ENCODE data around the gene NFIA. TPM values are rescaled to one million over a fixed set of nuclear protein-coding genes. Genes with fewer than 3 reads are reported as not detected.

NFIA gene
- total RNA-seq, 8 experiments from 2014 or later = 1.0 to 57.6 (median 9.2) TPM

GRCh38 chr1:61254634-61255357, 172.4 kb downstream of the NFIA start:
- ATAC-seq (replicated peaks in 6 of 8) = peak; percentile 50 to 88 (median 63)
- in situ Hi-C loops (cut with MboI; ENCODE audit: low pct_unique_long_range_greater_than_20kb in 2 of 9, low sequenced_read_pairs in 9 of 9, unreplicated experiment in 9 of 9) = no loop called here
- Histone ChIP-seq H3K27ac (peak overlapping the region in 1 of 2 donors; percentile 49), H3K4me1 (replicated peaks in 1 of 2) (peaks cover 21 to 33% of the 10 kb centered on the region in 2 donors), H3K4me3 (peak overlapping the region in 1 of 5 donors; percentile 9)
- WGBS, 10 experiments = 4 to 83% (median 33%) methylated on average over 1 to 6 of the region's 6 CpGs; no CpG with 5 or more reads in 1 of the 10 experiments

GRCh38 chr1:61255358-61255703, 173.0 kb downstream of the NFIA start:
- WGBS, 10 experiments = 16 to 100% (median 97%) methylated on average over 1 to 3 of the region's 3 CpGs; no CpG with 5 or more reads in 1 of the 10 experiments
- Histone ChIP-seq H3K4me3 (no peak overlapping the region), H3K27ac (peak overlapping the region in 1 of 2 donors; percentile 49)

DNA sequence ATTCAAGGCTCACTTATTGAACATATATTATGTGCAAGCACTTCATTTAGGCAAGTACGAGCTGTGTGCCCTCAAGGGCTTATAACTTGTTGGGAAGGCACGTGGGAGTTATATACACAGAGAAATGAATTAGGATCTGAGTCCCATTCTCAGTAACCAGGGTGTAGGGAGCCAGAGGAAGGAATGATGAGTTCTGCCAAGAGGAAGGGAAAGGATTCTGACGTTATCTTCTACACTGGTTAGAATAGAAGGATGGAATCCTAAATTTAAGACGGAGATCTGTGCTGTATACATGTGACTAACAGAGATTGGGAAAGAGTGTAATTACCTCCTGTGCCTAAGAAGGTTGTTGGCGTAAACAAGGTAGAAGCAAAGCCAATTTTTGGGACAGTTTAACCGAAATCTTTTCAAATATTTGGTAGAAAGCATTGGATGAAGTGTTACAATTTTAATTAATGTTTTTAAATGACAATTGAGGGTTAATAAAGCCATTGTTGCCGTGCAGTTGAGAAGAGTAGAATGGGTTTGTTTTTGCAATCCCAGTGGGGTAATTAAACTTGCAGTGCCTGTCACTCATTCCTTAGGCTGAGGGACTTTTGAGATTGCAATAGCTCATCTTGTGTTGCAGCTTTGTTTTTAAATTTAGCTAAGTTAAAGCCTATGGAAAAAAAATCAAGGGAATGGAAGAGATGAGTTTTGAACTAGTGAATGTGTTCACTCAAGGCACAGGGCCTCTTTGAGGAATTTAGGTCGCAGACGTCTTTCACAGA, 177.2 kb downstream of the NFIA start:
- WGBS, 10 experiments = 51 to 84% (median 71%) methylated on average over 4 to 9 of the region's 9 CpGs; no CpG with 5 or more reads in 1 of the 10 experiments
- Histone ChIP-seq H3K4me1 (replicated peaks in 1 of 2) (peaks cover 12% of the 10 kb centered on the region in 2 donors), H3K4me3 (no peak overlapping the region), H3K27ac (no peak overlapping the region)
- in situ Hi-C loops (cut with MboI; ENCODE audit: low pct_unique_long_range_greater_than_20kb in 2 of 9, low sequenced_read_pairs in 9 of 9, unreplicated experiment in 9 of 9) = no loop called here
- ATAC-seq (replicated peaks in 6 of 8) = peak in 3 of 8 experiments; percentile 22 to 87 (median 33)

More at GRCh38 chr1:61255358-61255703, 173.0 kb downstream of the NFIA start:
- ATAC-seq (replicated peaks in 6 of 8) = no peak
- peaks cover 21 to 30% of the 10 kb centered on the region in 2 donors for H3K4me1 ChIP-seq (replicated peaks in 1 of 2)
- in situ Hi-C loops (cut with MboI; ENCODE audit: low pct_unique_long_range_greater_than_20kb in 2 of 9, low sequenced_read_pairs in 9 of 9, unreplicated experiment in 9 of 9) = no loop called here

DNA sequence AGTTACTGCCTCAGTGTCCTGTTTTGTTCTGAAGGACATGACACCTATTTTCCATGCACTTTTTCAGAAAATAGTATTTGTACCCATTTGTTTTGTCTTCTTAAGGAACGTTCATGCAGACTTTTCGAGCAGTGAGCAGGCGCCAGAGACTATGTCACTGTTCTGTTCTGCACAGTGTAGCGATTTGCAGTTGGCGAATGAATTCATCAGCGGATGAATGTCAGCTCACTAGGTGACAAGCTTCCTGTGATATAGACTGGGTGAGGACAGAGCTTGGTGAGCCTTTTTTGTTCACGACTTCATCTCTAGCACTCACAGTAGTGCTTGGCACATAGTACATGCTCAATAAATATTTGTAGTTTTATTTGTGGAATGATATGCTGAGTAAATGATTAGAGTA, 177.8 kb downstream of the NFIA start:
- 90 to 100% (median 95%) methylated on average over 1 to 7 of the region's 7 CpGs; no CpG with 5 or more reads in 2 of the 10 experiments for WGBS, 10 experiments
- ATAC-seq (replicated peaks in 6 of 8) = no peak
- in situ Hi-C loops (cut with MboI; ENCODE audit: low pct_unique_long_range_greater_than_20kb in 2 of 9, low sequenced_read_pairs in 9 of 9, unreplicated experiment in 9 of 9) = no loop called here
- H3K4me3 ChIP-seq = no peak overlapping the region
- no peak overlapping the region for H3K27ac ChIP-seq
- peaks cover 6% of the 10 kb centered on the region in 2 donors for H3K4me1 ChIP-seq (replicated peaks in 1 of 2)

DNA sequence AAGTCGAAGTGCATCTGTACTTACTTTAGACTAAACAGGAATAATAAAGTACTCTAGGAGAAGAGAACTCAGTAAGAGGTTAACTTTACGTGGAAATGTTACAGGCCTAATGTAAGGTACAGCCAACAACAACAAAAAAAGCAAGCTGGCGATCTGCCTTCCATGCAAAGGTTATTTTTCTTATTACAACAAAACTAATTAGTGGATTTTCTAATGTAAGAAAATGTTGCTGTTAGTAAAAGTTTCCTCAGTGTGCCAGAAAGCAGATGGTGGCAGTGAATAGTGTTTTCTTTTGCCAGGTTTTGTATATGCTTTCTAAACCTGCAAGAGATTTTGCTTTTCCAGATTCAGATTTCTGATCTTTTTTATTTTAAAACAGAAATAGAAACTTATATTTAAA, 179.2 kb downstream of the NFIA start:
- no peak for ATAC-seq (replicated peaks in 6 of 8)
- no peak overlapping the region for H3K4me3 ChIP-seq
- in situ Hi-C loops (cut with MboI; ENCODE audit: low pct_unique_long_range_greater_than_20kb in 2 of 9, low sequenced_read_pairs in 9 of 9, unreplicated experiment in 9 of 9) = no loop called here
- no peaks in the 10 kb centered on the region for H3K4me1 ChIP-seq (replicated peaks in 1 of 2)
- 39 to 100% (median 89%) methylated on average over 2 to 3 of the region's 3 CpGs; no CpG with 5 or more reads in 1 of the 10 experiments for WGBS, 10 experiments
- H3K27ac ChIP-seq = no peak overlapping the region

DNA sequence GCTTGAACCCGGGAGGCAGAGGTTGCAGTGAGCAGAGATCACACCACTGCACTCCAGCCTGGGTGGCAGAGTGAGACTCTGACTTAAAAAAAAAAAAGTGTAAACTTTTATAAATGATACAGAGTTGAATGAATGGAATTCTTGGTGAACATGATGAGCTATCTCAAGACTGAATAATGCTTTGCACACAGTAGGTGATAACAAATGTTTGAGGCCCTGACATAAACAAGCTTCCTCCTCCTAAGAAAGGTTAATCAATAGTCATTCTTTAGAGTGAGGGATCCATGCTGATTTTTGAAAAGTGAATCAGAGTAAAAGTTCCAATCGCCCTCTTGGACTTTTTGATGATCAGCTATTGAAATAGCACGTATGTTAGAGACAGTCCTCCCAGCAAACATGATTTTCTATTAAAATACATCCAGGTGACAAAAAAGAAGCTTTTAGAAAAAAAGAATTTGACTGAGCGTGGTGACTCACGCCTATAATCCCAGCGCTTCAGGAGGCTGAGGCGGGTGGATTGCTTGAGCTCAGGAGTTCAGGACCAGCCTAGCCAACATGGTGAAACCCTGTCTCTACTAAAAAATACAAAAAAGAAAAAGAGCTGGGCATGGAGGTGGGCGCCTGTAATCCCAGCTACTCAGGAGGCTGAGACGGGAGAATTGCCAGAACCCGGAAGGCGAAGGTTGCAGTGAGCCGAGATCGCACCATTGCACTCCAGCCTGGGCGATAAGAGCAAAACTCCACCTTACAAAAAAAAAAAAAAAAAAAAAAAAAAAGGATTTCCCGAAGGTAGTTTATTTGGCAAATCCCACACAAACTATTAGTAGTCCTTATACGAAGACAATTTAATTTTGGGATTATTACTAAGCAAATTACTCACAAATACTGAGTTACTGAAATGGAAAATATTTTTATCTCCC, 181.8 kb downstream of the NFIA start:
- Histone ChIP-seq H3K27ac (no peak overlapping the region), H3K4me1 (replicated peaks in 1 of 2) (peaks cover 9% of the 10 kb centered on the region in 2 donors), H3K4me3 (no peak overlapping the region)
- in situ Hi-C loops (cut with MboI; ENCODE audit: low pct_unique_long_range_greater_than_20kb in 2 of 9, low sequenced_read_pairs in 9 of 9, unreplicated experiment in 9 of 9) = no loop called here
- ATAC-seq (replicated peaks in 6 of 8) = no peak
- 86 to 97% (median 95%) methylated on average over 7 to 16 of the region's 16 CpGs for WGBS, 10 experiments

GRCh38 chr1:61264825-61265242, 182.5 kb downstream of the NFIA start:
- 86 to 100% (median 96%) methylated on average over 1 to 4 of the region's 4 CpGs; no CpG with 5 or more reads in 1 of the 10 experiments for WGBS, 10 experiments
- in situ Hi-C loops (cut with MboI; ENCODE audit: low pct_unique_long_range_greater_than_20kb in 2 of 9, low sequenced_read_pairs in 9 of 9, unreplicated experiment in 9 of 9) = no loop called here
- Histone ChIP-seq H3K27ac (no peak overlapping the region), H3K4me1 (replicated peaks in 1 of 2) (peaks cover 16% of the 10 kb centered on the region in 2 donors), H3K4me3 (no peak overlapping the region)
- ATAC-seq (replicated peaks in 6 of 8) = no peak

DNA sequence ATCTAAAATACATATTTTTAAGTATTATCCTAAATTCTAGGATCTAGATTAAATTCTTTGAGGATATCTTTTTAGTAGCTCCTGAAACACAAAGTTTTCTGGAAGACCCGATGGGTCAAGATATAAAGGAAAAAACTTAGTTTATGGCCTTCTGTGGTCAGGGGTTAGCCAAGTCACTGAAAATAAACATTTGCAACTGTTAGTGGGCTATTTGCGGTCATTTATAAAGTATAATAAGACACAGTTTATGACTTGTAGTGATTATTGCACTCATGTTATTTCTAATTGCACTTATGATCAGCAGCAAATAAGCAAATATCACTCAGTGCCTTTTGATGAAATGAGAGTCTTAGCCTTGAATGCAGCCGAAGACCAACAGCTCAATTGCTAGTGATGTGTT, 183.3 kb downstream of the NFIA start:
- H3K4me1 ChIP-seq (replicated peaks in 1 of 2) = peaks cover 16 to 17% of the 10 kb centered on the region in 2 donors
- in situ Hi-C loops (cut with MboI; ENCODE audit: low pct_unique_long_range_greater_than_20kb in 2 of 9, low sequenced_read_pairs in 9 of 9, unreplicated experiment in 9 of 9) = no loop called here
- no peak for ATAC-seq (replicated peaks in 6 of 8)
- no peak overlapping the region for H3K4me3 ChIP-seq
- no peak overlapping the region for H3K27ac ChIP-seq
- 68 to 100% (median 93%) methylated on average over 2 to 3 of the region's 3 CpGs; no CpG with 5 or more reads in 2 of the 10 experiments for WGBS, 10 experiments

GRCh38 chr1:61266738-61267137, 184.4 kb downstream of the NFIA start:
- Histone ChIP-seq H3K4me1 (replicated peaks in 1 of 2) (peaks cover 16 to 20% of the 10 kb centered on the region in 2 donors), H3K27ac (no peak overlapping the region), H3K4me3 (no peak overlapping the region)
- peak in 1 of 8 experiments; percentile 24 for ATAC-seq (replicated peaks in 6 of 8)
- in situ Hi-C loops (cut with MboI; ENCODE audit: low pct_unique_long_range_greater_than_20kb in 2 of 9, low sequenced_read_pairs in 9 of 9, unreplicated experiment in 9 of 9) = no loop called here

- in situ Hi-C loops (cut with MboI; ENCODE audit: low pct_unique_long_range_greater_than_20kb in 2 of 9, low sequenced_read_pairs in 9 of 9, unreplicated experiment in 9 of 9) = no loop called here
- peak in 5 of 8 experiments; percentile 52 to 59 (median 57) for ATAC-seq (replicated peaks in 6 of 8)
- Histone ChIP-seq H3K4me1 (replicated peaks in 1 of 2) (peaks cover 19 to 20% of the 10 kb centered on the region in 2 donors), H3K27ac (no peak overlapping the region), H3K4me3 (no peak overlapping the region)
- 11 to 93% (median 46%) methylated on average over 3 to 9 of the region's 9 CpGs for WGBS, 10 experiments
Measured at GRCh38 chr1:61268546-61269240, 186.3 kb downstream of the NFIA start.

- Histone ChIP-seq H3K27ac (no peak overlapping the region), H3K4me1 (replicated peaks in 1 of 2) (peaks cover 20 to 23% of the 10 kb centered on the region in 2 donors), H3K4me3 (no peak overlapping the region)
- in situ Hi-C loops (cut with MboI; ENCODE audit: low pct_unique_long_range_greater_than_20kb in 2 of 9, low sequenced_read_pairs in 9 of 9, unreplicated experiment in 9 of 9) = no loop called here
- WGBS, 10 experiments = 44 to 100% (median 80%) methylated on average over 1 of the region's 1 CpG; no CpG with 5 or more reads in 1 of the 10 experiments
- ATAC-seq (replicated peaks in 6 of 8) = peak in 3 of 8 experiments; percentile 24 to 62 (median 52)
Measured at GRCh38 chr1:61269602-61270001, 187.2 kb downstream of the NFIA start.

DNA sequence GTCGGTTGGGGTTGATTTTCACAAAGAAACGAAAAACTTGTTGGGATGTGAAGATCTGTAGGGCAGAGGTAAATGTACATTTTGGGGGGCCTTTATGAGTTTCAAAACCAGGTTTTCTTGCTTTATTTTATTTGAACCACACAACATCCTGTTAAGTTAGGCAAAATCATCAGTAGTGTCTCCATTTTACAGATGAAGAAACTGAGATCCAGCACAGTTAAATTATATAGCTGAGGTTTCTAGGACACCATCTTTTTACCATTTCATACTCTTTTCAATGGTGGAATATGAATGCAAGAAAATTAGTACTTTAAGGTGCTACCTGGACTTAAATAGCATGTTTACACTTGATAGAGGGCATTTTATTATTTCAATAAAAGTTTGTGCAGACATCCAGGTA, 187.7 kb downstream of the NFIA start:
- 85 to 100% (median 100%) methylated on average over 1 to 2 of the region's 2 CpGs; no CpG with 5 or more reads in 2 of the 10 experiments for WGBS, 10 experiments
- no peak overlapping the region for H3K27ac ChIP-seq
- no peak for ATAC-seq (replicated peaks in 6 of 8)
- peaks cover 20 to 23% of the 10 kb centered on the region in 2 donors for H3K4me1 ChIP-seq (replicated peaks in 1 of 2)
- no peak overlapping the region for H3K4me3 ChIP-seq
- in situ Hi-C loops (cut with MboI; ENCODE audit: low pct_unique_long_range_greater_than_20kb in 2 of 9, low sequenced_read_pairs in 9 of 9, unreplicated experiment in 9 of 9) = no loop called here

All from motor neuron (in vitro differentiated cells).